ENCODE data around the gene TAAR1. TPM values are rescaled to one million over a fixed set of nuclear protein-coding genes. Genes with fewer than 3 reads are reported as not detected.

Gene TAAR1
- total RNA-seq, 1 experiment from 2014 or later = not detected

GRCh38 chr6:132612449-132613108 lies 46.4 kb downstream of the TAAR1 start:
- CTCF ChIA-PET = no interaction called here
- Histone ChIP-seq H3F3A (ENCODE audit: insufficient read depth, low read depth) (peaks cover 7% of the 10 kb centered on the region; the same call in 1 of the 2 replicates), H4K20me1 (ENCODE audit: insufficient read depth) (no peaks in the 10 kb centered on the region), H3K9me3 (ENCODE audit: insufficient read depth, low read depth) (0 out of 2 replicates have a peak, but pooled peaks cover 6% of the 10 kb centered on the region), H3K27me3 (ENCODE audit: insufficient read depth, low read depth) (no peaks in the 10 kb centered on the region), H3K27ac (no peak overlapping the region), H3K79me2 (ENCODE audit: low read depth) (no peaks in the 10 kb centered on the region), H2AFZ (no peak overlapping the region), H3K4me2 (no peak overlapping the region), H3K4me3 (no peak overlapping the region), H3K36me3 (ENCODE audit: low read depth) (no peaks in the 10 kb centered on the region), H3K9me2 (ENCODE audit: insufficient read depth) (no peaks in the 10 kb centered on the region), H3K4me1 (replicated peaks; ENCODE audit: insufficient read depth) (peaks cover 22% of the 10 kb centered on the region)
- TF ChIP-seq CTCF (conservative IDR thresholded peaks at IDR 0.05) (no peak), EZH2 (IDR thresholded peaks at IDR 0.05; ENCODE audit: low read depth) (no peak)
- BruUV-seq (replicated peaks) = no TSS peak
- DNase-seq = no peak
- POLR2A ChIA-PET (ENCODE audit: unreplicated experiment) = interaction anchor here (0.7 kb wide), 1 partner anchor 186 kb away, joined by 8 read pairs; the partner anchor contains the start of gene SLC18B1
- intact Hi-C loops (cut with micrococcal nuclease; ENCODE audit: unreplicated experiment) = no loop called here

- ChIA-PET POLR2A (ENCODE audit: unreplicated experiment) (no interaction called here), CTCF (no interaction called here)
- TF ChIP-seq CTCF (conservative IDR thresholded peaks at IDR 0.05) (no peak), EZH2 (IDR thresholded peaks at IDR 0.05; ENCODE audit: low read depth) (no peak)
- Histone ChIP-seq H3K4me2 (no peak overlapping the region), H4K20me1 (ENCODE audit: insufficient read depth) (no peaks in the 10 kb centered on the region), H3K4me3 (no peak overlapping the region), H3K9me3 (ENCODE audit: insufficient read depth, low read depth) (0 out of 2 replicates have a peak, but pooled peaks cover 6% of the 10 kb centered on the region), H3K27me3 (ENCODE audit: insufficient read depth, low read depth) (no peaks in the 10 kb centered on the region), H3F3A (ENCODE audit: insufficient read depth, low read depth) (peaks cover 7% of the 10 kb centered on the region; the same call in 1 of the 2 replicates), H3K27ac (no peak overlapping the region), H3K36me3 (ENCODE audit: low read depth) (no peaks in the 10 kb centered on the region), H2AFZ (no peak overlapping the region), H3K4me1 (replicated peaks; ENCODE audit: insufficient read depth) (peaks cover 22% of the 10 kb centered on the region), H3K79me2 (ENCODE audit: low read depth) (no peaks in the 10 kb centered on the region), H3K9me2 (ENCODE audit: insufficient read depth) (no peaks in the 10 kb centered on the region)
- DNase-seq = no peak
- BruUV-seq (replicated peaks) = no TSS peak
- intact Hi-C loops (cut with micrococcal nuclease; ENCODE audit: unreplicated experiment) = no loop called here
Measured at GRCh38 chr6:132611616-132612015, 47.4 kb downstream of the TAAR1 start.

DNA sequence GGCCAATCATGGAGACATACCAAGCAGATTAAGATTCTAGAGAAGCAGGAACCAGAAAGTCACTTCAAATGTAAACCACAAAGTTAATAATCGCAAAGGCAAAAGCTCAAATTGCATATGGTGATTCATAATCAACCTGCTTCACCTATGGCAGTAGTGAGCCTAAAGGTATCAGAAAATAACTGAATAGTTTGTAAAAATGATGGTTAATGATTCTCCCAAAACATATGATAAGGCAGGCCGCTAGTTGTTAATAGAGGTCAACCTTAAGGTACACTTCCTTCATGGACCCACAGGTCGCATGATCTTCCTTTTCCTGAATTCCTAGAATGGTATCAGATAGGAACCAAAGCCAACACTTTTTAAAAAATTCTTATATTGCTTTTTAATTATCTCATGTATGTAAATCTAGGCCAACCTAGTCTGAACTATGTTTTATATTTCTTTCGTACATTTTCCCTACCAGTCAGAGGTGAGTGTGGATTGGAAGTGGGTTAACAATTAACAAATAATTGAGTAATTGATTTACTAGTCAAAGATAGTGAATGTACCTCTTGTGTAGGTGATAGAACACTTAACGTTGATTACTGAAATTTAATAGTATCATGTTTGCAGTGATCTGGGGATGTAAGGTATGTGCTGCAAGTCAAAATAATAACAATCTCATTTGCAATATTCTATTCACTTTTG lies 51.3 kb downstream of the TAAR1 start:
- intact Hi-C loops (cut with micrococcal nuclease; ENCODE audit: unreplicated experiment) = no loop called here
- no peaks in the 10 kb centered on the region for H3K79me2 ChIP-seq (ENCODE audit: low read depth)
- no peaks in the 10 kb centered on the region for H3K36me3 ChIP-seq (ENCODE audit: low read depth)
- no peaks in the 10 kb centered on the region for H3F3A ChIP-seq (ENCODE audit: insufficient read depth, low read depth)
- DNase-seq = no peak
- H4K20me1 ChIP-seq (ENCODE audit: insufficient read depth) = no peaks in the 10 kb centered on the region
- H3K9me3 ChIP-seq (ENCODE audit: insufficient read depth, low read depth) = no peaks in the 10 kb centered on the region
- H3K4me2 ChIP-seq = no peak overlapping the region
- POLR2A ChIA-PET (ENCODE audit: unreplicated experiment) = no interaction called here
- H3K27ac ChIP-seq = no peak overlapping the region
- H3K9me2 ChIP-seq (ENCODE audit: insufficient read depth) = no peaks in the 10 kb centered on the region
- H3K27me3 ChIP-seq (ENCODE audit: insufficient read depth, low read depth) = no peaks in the 10 kb centered on the region
- no peak overlapping the region for H3K4me3 ChIP-seq
- no peaks in the 10 kb centered on the region for H3K4me1 ChIP-seq (replicated peaks; ENCODE audit: insufficient read depth)
- CTCF ChIA-PET = no interaction called here
- no TSS peak for BruUV-seq (replicated peaks)
- H2AFZ ChIP-seq = peak overlapping the region; percentile 28; the same call in 1 of the 2 replicates
- TF ChIP-seq CTCF (conservative IDR thresholded peaks at IDR 0.05) (no peak), EZH2 (IDR thresholded peaks at IDR 0.05; ENCODE audit: low read depth) (no peak)

Data from PC-9 (cell line).